Cortex of kidney (tissue), 1 donor: ENCODE data around the gene CHID1.

ENCODE experiments used
- DNase-seq: peaks from one replicate; lab custom pipeline; 2025; lab: John Stamatoyannopoulos, UW

The CHID1 gene

GRCh38 chr11:823441-824291, 86.9 kb downstream of the CHID1 start:
- DNase-seq: no peak

- no peak for DNase-seq
These were observed 88.9 kb downstream of the CHID1 start for GRCh38 chr11:821512-822371.

GRCh38 chr11:820655-821511, 89.7 kb downstream of the CHID1 start:
- DNase-seq: no peak

GRCh38 chr11:819943-820649, 90.5 kb downstream of the CHID1 start:
- no peak for DNase-seq

GRCh38 chr11:819129-819931, 91.3 kb downstream of the CHID1 start:
- DNase-seq: no peak

- no peak for DNase-seq
These were observed 92.0 kb downstream of the CHID1 start, which contains the start of gene PNPLA2 for GRCh38 chr11:818396-819128. TSS of gene PNPLA2 (plus strand) at chr11:818914. CDS start at chr11:819719, 805 bp downstream.
